Lower leg skin (tissue), 4 donors: Measurements from ENCODE around the gene MYO10. TPM values are rescaled to one million over a fixed set of nuclear protein-coding genes. Genes with fewer than 3 reads are reported as not detected.

Source experiments
- DNase-seq, 2 donors: peaks; one replicate each; pipeline ENCODE4 v3.0.0-alpha.2; 2019; ENCODE audit warnings: low spot score in 2 of 2
- H3K4me3 ChIP-seq: fragments of 200-600 bp; sonication (generic); 2 replicates; pipeline ENCODE4 v1.5.1; 2017; ENCODE audit warnings: mild to moderate bottlenecking, low read depth; ENCODE audit not compliant: poor library complexity, severe bottlenecking
- POLR2A ChIP-seq, 2 donors: fragments of 450-650 bp; IDR thresholded peaks; one replicate each; pipeline ENCODE4 v1.6.1; 2016 to 2017; ENCODE audit warnings: antibody characterized with exemption in 2 of 2, mild to moderate bottlenecking in 1 of 2, moderate library complexity in 1 of 2
- WGBS, 2 donors: methylation state at CpG; one replicate each; pipeline ENCODE4 v1.1.5; 2018; 5-methylcytosine and 5-hydroxymethylcytosine counted together
- intact Hi-C: fragments of 100-400 bp; cut with DNase I; formaldehyde crosslinking; loops from one replicate; pipeline ENCODE4 v1.15.0; 2023; ENCODE audit warnings: low total_unique reads
- total RNA-seq, 4 donors: library from RNA; depleted of rRNA; stranded (reverse); fragments of >200 nt; gene quantifications; one replicate each; pipeline ENCODE4 v1.1.0, GENCODE V29; 2016
- TF ChIP-seq, protein P1 (sequence below), 3 donors: fragments of 450-650 bp; IDR thresholded peaks; one replicate each; pipeline ENCODE4 v1.5.1; 2016; ENCODE audit warnings: antibody characterized with exemption in 3 of 3, mild to moderate bottlenecking in 3 of 3, moderate library complexity in 2 of 3

MYO10 gene
- total RNA-seq, 4 donors from 2014 or later = 34.7 to 57.4 (median 47.3) TPM

DNA sequence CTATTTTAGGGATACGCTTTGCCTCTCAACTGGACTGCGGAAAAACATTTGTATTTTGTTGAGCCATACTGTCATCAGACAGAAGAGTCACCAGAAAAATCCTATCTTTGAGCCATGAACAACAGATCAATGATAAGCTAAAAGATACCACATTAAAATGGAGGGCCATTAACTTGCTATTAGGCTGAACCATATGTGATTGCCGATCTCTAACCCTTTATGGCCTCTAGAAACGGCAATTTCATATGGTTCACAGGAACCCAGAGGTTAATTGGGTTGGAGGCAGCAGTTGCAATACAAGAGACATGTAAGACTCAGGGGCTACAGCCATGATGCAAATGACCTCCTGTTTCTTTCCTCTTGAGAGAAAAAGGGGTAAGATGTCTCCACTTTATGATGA lies 69.8 kb downstream of the MYO10 start:
- TF ChIP-seq, protein P1, sequence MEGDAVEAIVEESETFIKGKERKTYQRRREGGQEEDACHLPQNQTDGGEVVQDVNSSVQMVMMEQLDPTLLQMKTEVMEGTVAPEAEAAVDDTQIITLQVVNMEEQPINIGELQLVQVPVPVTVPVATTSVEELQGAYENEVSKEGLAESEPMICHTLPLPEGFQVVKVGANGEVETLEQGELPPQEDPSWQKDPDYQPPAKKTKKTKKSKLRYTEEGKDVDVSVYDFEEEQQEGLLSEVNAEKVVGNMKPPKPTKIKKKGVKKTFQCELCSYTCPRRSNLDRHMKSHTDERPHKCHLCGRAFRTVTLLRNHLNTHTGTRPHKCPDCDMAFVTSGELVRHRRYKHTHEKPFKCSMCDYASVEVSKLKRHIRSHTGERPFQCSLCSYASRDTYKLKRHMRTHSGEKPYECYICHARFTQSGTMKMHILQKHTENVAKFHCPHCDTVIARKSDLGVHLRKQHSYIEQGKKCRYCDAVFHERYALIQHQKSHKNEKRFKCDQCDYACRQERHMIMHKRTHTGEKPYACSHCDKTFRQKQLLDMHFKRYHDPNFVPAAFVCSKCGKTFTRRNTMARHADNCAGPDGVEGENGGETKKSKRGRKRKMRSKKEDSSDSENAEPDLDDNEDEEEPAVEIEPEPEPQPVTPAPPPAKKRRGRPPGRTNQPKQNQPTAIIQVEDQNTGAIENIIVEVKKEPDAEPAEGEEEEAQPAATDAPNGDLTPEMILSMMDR (IDR thresholded peaks at IDR 0.05) = no peak
- TF ChIP-seq POLR2A (IDR thresholded peaks at IDR 0.05) = no peak
- 87 to 90% methylated on average over 4 of the region's 4 CpGs for WGBS, 2 donors
- DNase-seq = no peak
- no peak overlapping the region for H3K4me3 ChIP-seq
- intact Hi-C loops = no loop called here

DNA sequence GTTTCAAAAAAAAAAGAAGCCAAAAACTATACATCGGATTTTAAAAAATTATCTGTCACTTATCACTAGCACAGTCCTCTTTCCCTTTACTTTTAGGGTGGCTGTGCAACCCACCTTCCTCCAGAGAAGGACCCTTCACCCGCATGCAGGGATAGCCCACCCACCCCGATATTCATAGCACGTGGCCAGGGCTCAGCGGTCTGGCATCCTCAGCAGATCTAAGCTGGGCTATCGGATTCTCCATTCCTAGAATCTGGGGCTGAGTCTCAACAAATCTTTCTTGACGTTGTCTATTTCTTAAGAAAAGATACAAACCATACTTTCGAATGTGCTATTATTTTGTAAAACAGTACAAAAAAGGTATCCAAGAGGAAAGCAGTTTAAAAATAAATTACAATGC lies 70.9 kb downstream of the MYO10 start:
- peak in 1 of 2 donors; percentile 74 for DNase-seq
- no peak overlapping the region for H3K4me3 ChIP-seq
- no peak for TF ChIP-seq POLR2A (IDR thresholded peaks at IDR 0.05)
- TF ChIP-seq, protein P1 (IDR thresholded peaks at IDR 0.05) = no peak
- 52 to 62% methylated on average over 8 of the region's 8 CpGs for WGBS, 2 donors
- intact Hi-C loops = no loop called here

DNA sequence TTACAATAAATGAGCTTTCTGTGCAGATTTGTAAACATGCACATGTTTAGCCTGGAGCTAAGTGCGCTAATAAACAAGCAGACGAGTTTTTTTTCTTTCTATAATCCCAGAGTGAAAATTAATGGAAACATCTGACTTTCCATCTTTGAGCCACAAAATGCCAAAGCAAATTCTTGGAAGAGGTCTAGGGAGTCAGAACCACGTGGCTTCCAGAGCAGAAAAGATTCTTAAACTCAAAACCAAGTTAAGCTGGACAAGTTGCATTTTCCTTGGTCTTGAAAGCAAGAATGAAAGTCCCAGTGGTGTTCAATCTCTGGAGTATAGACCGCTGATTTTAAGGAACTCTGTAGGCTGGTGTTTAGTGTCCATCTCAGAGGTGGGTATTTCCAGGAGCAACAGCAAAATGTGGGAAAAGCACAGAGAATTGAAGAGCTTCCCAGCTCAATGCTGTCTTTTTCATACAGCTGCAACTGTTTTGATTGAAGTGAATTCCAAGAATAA lies 71.4 kb downstream of the MYO10 start:
- no peak for TF ChIP-seq POLR2A (IDR thresholded peaks at IDR 0.05)
- TF ChIP-seq, protein P1 (IDR thresholded peaks at IDR 0.05) = no peak
- intact Hi-C loops = no loop called here
- peak in 1 of 2 donors; percentile 2 for DNase-seq
- 37 to 44% methylated on average over 4 of the region's 4 CpGs for WGBS, 2 donors
- no peak overlapping the region for H3K4me3 ChIP-seq

DNA sequence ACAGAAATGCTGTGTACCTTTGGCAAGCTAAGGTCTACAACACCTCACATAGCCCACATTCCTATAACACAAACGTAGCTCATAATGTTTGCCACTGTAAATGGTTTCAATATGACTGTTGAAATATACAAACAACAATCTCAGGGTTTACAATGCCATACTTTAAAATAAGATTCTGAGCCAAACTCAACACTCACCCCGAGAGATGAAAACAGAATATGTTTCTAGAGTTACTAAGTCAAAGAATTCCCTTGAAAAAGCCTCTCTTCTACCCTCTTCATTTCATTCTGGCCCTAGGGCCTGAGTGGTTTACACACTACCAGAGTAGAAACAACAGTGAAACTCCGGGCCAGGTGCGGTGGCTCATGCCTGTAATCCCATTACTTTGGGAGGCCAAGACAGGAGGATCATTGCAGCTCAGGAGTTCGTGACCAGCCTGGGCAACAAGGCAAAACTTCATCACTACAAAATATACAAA lies 72.6 kb downstream of the MYO10 start:
- TF ChIP-seq, protein P1 (IDR thresholded peaks at IDR 0.05) = no peak
- TF ChIP-seq POLR2A (IDR thresholded peaks at IDR 0.05) = no peak
- H3K4me3 ChIP-seq = no peak overlapping the region
- peak in 1 of 2 donors; percentile 64 for DNase-seq
- WGBS, 2 donors = 90 to 92% methylated on average over 5 of the region's 5 CpGs
- intact Hi-C loops = no loop called here

DNA sequence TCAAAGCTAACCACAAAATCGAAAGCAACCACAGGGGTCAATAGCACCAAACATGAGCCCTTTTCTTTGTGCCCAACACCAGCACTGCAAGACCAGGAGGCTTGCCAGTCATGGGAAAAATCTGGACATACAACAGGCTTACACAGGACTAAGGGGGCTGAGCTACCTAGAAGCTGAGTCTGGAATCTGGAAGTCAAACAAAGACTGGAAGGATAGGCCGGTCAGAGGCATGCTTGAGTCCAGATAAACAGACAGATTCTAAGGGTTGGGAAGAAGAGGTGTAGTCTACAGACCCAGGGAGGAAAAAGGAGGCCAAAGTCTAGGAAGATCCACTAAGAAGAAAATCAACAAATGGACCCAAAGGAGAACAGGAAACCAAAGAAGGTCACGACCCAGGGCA lies 73.3 kb downstream of the MYO10 start:
- no peak overlapping the region for H3K4me3 ChIP-seq
- TF ChIP-seq, protein P1 (IDR thresholded peaks at IDR 0.05) = no peak
- no peak for TF ChIP-seq POLR2A (IDR thresholded peaks at IDR 0.05)
- DNase-seq = no peak
- WGBS, 2 donors = 85% methylated on average over 3 of the region's 3 CpGs
- intact Hi-C loops = no loop called here

DNA sequence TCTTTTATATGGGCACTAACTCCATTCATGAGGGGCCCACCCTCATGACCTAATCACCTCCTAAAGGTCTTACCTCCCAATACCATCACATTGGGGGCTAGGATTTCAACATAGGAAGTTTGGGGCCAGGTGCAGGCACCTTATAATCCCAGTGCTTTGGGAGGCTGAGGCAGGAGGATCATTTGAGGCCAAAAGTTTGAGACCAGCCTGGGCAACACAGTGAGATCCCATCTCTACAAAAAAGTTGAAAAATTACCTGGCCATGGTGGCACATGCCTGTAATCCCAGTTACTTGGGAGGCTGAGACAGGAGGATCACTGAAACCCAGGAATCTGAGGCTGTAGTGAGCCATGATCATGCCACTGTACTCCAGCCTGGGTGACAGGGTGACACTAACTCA lies 76.7 kb downstream of the MYO10 start:
- DNase-seq = no peak
- intact Hi-C loops = no loop called here
- no peak overlapping the region for H3K4me3 ChIP-seq
- TF ChIP-seq POLR2A (IDR thresholded peaks at IDR 0.05) = no peak
- TF ChIP-seq, protein P1 (IDR thresholded peaks at IDR 0.05) = no peak
